GM23248 (cell line): ENCODE results near the gene RHO. TPM values are rescaled to one million over a fixed set of nuclear protein-coding genes. Genes with fewer than 3 reads are reported as not detected.
"Not testable (repeated sequence)": the region's sequence is repeated elsewhere in the genome, so short reads cannot be mapped to it uniquely, and the experiment has no call there.

ENCODE experiments used
- DNase-seq: peaks from one replicate; pipeline ENCODE4 v3.0.0-alpha.2; 2015
- H2AFZ ChIP-seq: fragments of 200-600 bp; sonication (generic); 2 replicates; pipeline ENCODE4 v1.6.1; 2016; ENCODE audit warnings: antibody characterized with exemption
- H3F3A ChIP-seq: fragments of 200-600 bp; sonication (generic); 2 replicates; pipeline ENCODE4 v1.6.1; 2016; ENCODE audit warnings: mild to moderate bottlenecking, antibody characterized with exemption, mixed run types; ENCODE audit not compliant: insufficient read depth
- H3K27ac ChIP-seq: fragments of 200-600 bp; sonication (generic); 2 replicates; pipeline ENCODE4 v1.5.1; 2016; ENCODE audit warnings: mild to moderate bottlenecking
- H3K27me3 ChIP-seq: fragments of 200-600 bp; sonication (generic); replicated peaks from 2 replicates; pipeline ENCODE4 v1.6.1; 2016; ENCODE audit warnings: mild to moderate bottlenecking; ENCODE audit not compliant: insufficient read depth
- H3K36me3 ChIP-seq: fragments of 200-600 bp; sonication (generic); 2 replicates; pipeline ENCODE4 v1.6.1; 2016; ENCODE audit warnings: low read depth, mild to moderate bottlenecking
- H3K4me1 ChIP-seq: fragments of 200-600 bp; sonication (generic); 2 replicates; pipeline ENCODE4 v1.6.1; 2016; ENCODE audit warnings: mild to moderate bottlenecking; ENCODE audit not compliant: insufficient read depth
- H3K4me2 ChIP-seq: fragments of 200-600 bp; sonication (generic); one replicate; pipeline ENCODE4 v1.6.1; 2016; ENCODE audit warnings: mild to moderate bottlenecking; ENCODE audit not compliant: unreplicated experiment
- H3K4me3 ChIP-seq: fragments of 200-600 bp; sonication (generic); 2 replicates; pipeline ENCODE4 v1.5.1; 2016; ENCODE audit warnings: mild to moderate bottlenecking
- H3K79me2 ChIP-seq: fragments of 200-600 bp; sonication (generic); 2 replicates; pipeline ENCODE4 v1.6.1; 2016; ENCODE audit warnings: mild to moderate bottlenecking; ENCODE audit not compliant: insufficient read depth
- H3K9ac ChIP-seq: fragments of 200-600 bp; sonication (generic); 2 replicates; pipeline ENCODE4 v1.6.1; 2016; ENCODE audit warnings: mild to moderate bottlenecking
- H3K9me2 ChIP-seq: fragments of 200-600 bp; sonication (generic); 2 replicates; pipeline ENCODE4 v1.6.1; 2016; ENCODE audit warnings: mixed run types, mild to moderate bottlenecking, moderate library complexity; ENCODE audit not compliant: insufficient read depth
- H3K9me3 ChIP-seq: fragments of 200-600 bp; sonication (generic); one replicate; pipeline ENCODE4 v1.6.1; 2017; ENCODE audit warnings: low read depth
- H4K20me1 ChIP-seq: fragments of 200-600 bp; sonication (generic); 2 replicates; pipeline ENCODE4 v1.6.0; 2016; ENCODE audit not compliant: insufficient read depth
- EZH2 ChIP-seq: fragments of 200-600 bp; sonication (generic); IDR thresholded peaks from 2 replicates; pipeline ENCODE4 v1.6.1; 2018; ENCODE audit warnings: antibody characterized with exemption, mild to moderate bottlenecking; ENCODE audit not compliant: insufficient read depth, poor library complexity, severe bottlenecking
- EZH2phosphoT487 ChIP-seq: fragments of 200-600 bp; sonication (generic); IDR thresholded peaks from 2 replicates; pipeline ENCODE4 v1.6.1; 2018; ENCODE audit warnings: antibody characterized with exemption, moderate library complexity, mild to moderate bottlenecking, low read depth; ENCODE audit not compliant: insufficient read depth
- WGBS, 2 experiments: methylation state at CpG; one replicate each; pipeline ENCODE4 v1.1.6; 2015 to 2017; ENCODE audit warnings: low lambda C conversion rate in 2 of 2, low coverage in 1 of 2; ENCODE audit errors: missing lambda C conversion rate in 2 of 2; 5-methylcytosine and 5-hydroxymethylcytosine counted together
- in situ Hi-C: fragments of 300-500 bp; cut with MboI; formaldehyde crosslinking; loops from 2 replicates; pipeline ENCODE4 v1.15.0; 2020
- polyA plus RNA-seq: library from polyadenylated mRNA; unstranded; fragments of >200 nt; fragmentation: Nextera tagmentation; extraction: Ambion mirVana; gene quantifications from 2 replicates; pipeline ENCODE4 v1.2.1, GENCODE V29; 2016
- total RNA-seq: library from RNA; depleted of rRNA; stranded (reverse); fragments of >200 nt; shearing (Covaris generic); gene quantifications from 2 replicates; pipeline ENCODE4 v1.2.3, GENCODE V29; 2014; rRNA removed

RHO gene
- total RNA-seq (not detected in 2 replicates), polyA plus RNA-seq (not detected in 2 replicates)

- TF ChIP-seq EZH2phosphoT487 (no peak), EZH2 (no peak)
- H3K79me2 ChIP-seq, result no peaks in the 10 kb centered on the region
- no peaks in the 10 kb centered on the region for H3K36me3 ChIP-seq
- H3K4me1 ChIP-seq, result 0 out of 2 replicates have a peak, but pooled peaks cover 8% of the 10 kb centered on the region
- no peaks in the 10 kb centered on the region for H4K20me1 ChIP-seq
- no peak within 1 kb of the TSS for H3K27ac ChIP-seq
- no peak within 1 kb of the TSS for H3K4me2 ChIP-seq
- no peak within 1 kb of the TSS for H2AFZ ChIP-seq
- no peak within 1 kb of the TSS for H3K4me3 ChIP-seq
- H3K9me3 ChIP-seq, result no peaks in the 10 kb centered on the region
- H3F3A ChIP-seq, result peaks cover 9% of the 10 kb centered on the region; the same call in 1 of the 2 replicates
- DNase-seq, result no peak
- H3K27me3 ChIP-seq, result no peaks in the 10 kb centered on the region
- no peak within 1 kb of the TSS for H3K9ac ChIP-seq
- H3K9me2 ChIP-seq, result no peaks in the 10 kb centered on the region
- in situ Hi-C loops, result no loop called here
- WGBS, 2 experiments, result 90 to 94% methylated on average over 18 of the region's 18 CpGs
These were observed at the start of gene RHO for GRCh38 chr3:129528589-129529100. Gene RHO, plus strand, starts transcription at chr3:129528639. Its CDS starts 95 bp downstream, at chr3:129528734.

- H4K20me1 ChIP-seq, H3K36me3 ChIP-seq, H3K9me3 ChIP-seq, H3K27me3 ChIP-seq, H2AFZ ChIP-seq, H3K79me2 ChIP-seq, DNase-seq, H3K9me2 ChIP-seq: not testable (repeated sequence)
- peak overlapping the region; percentile 25; the same call in 1 of the 2 replicates for H3K4me3 ChIP-seq
- H3K27ac ChIP-seq, result peak overlapping the region; percentile 92
- in situ Hi-C loops, result loop anchor here (25.0 kb wide), 1 partner anchor 331 kb away; no protein-coding TSS in a partner anchor
- H3F3A ChIP-seq, result peaks cover 38% of the 10 kb centered on the region
- 40 to 45% methylated on average over 7 to 9 of the region's 11 CpGs for WGBS, 2 experiments
- H3K9ac ChIP-seq, result peak overlapping the region; percentile 68
- peaks cover 36% of the 10 kb centered on the region for H3K4me1 ChIP-seq
- peak overlapping the region; percentile 75 for H3K4me2 ChIP-seq
These were observed 47.1 kb upstream of the RHO start for GRCh38 chr3:129481225-129481765.

- Histone ChIP-seq H3K27ac (peak overlapping the region; percentile 92), H3F3A (peaks cover 44% of the 10 kb centered on the region), H3K9me2 (no peaks in the 10 kb centered on the region), H3K4me2 (peak overlapping the region; percentile 75), H3K36me3 (peaks cover 6% of the 10 kb centered on the region; the same call in 1 of the 2 replicates), H3K79me2 (no peaks in the 10 kb centered on the region), H3K9me3 (no peaks in the 10 kb centered on the region), H4K20me1 (no peaks in the 10 kb centered on the region), H3K4me3 (peak overlapping the region; percentile 25; the same call in 1 of the 2 replicates), H3K27me3 (no peaks in the 10 kb centered on the region), H3K4me1 (peaks cover 41% of the 10 kb centered on the region), H2AFZ (peak overlapping the region; percentile 46; the same call in 1 of the 2 replicates), H3K9ac (peak overlapping the region; percentile 68)
- in situ Hi-C loops, result loop anchor here (25.0 kb wide), 1 partner anchor 330 kb away; no protein-coding TSS in a partner anchor
- peak; percentile 93 for DNase-seq
- 4 to 11% methylated on average over 12 of the region's 12 CpGs for WGBS, 2 experiments
- TF ChIP-seq EZH2phosphoT487, result no peak
- TF ChIP-seq EZH2, result no peak
These were observed 46.6 kb upstream of the RHO start for GRCh38 chr3:129481766-129482332.

GRCh38 chr3:129482721-129483120 lies 45.7 kb upstream of the RHO start:
- peak overlapping the region; percentile 92 for H3K27ac ChIP-seq
- no peaks in the 10 kb centered on the region for H3K79me2 ChIP-seq
- peaks cover 53% of the 10 kb centered on the region for H3F3A ChIP-seq
- H2AFZ ChIP-seq, result no peak overlapping the region
- no peak for DNase-seq
- no peaks in the 10 kb centered on the region for H3K9me2 ChIP-seq
- in situ Hi-C loops, result loop anchor here (25.0 kb wide), 1 partner anchor 330 kb away; no protein-coding TSS in a partner anchor
- H3K36me3 ChIP-seq, result peaks cover 6% of the 10 kb centered on the region; the same call in 1 of the 2 replicates
- 62 to 75% methylated on average over 1 of the region's 1 CpG for WGBS, 2 experiments
- peak overlapping the region; percentile 68 for H3K9ac ChIP-seq
- H3K4me2 ChIP-seq, result peak overlapping the region; percentile 75
- peaks cover 50% of the 10 kb centered on the region for H3K4me1 ChIP-seq
- no peak for TF ChIP-seq EZH2phosphoT487
- TF ChIP-seq EZH2, result no peak
- no peaks in the 10 kb centered on the region for H3K27me3 ChIP-seq
- H3K9me3 ChIP-seq, result no peaks in the 10 kb centered on the region
- no peaks in the 10 kb centered on the region for H4K20me1 ChIP-seq
- H3K4me3 ChIP-seq, result no peak overlapping the region
